AG09319 (cell line): Measurements from ENCODE around the gene KRT1.

Experiments
- DNase-seq: peaks from one replicate; pipeline ENCODE4 v3.0.0-alpha.2; 2010; ENCODE audit warnings: low read depth; ENCODE audit errors: extremely low read depth
- TF ChIP-seq, protein P1 (sequence below): IDR thresholded peaks from 2 replicates; pipeline ENCODE4 v1.5.1; 2011; ENCODE audit warnings: low read depth, mild to moderate bottlenecking, inconsistent platforms, low read length, moderate library complexity

The KRT1 gene

DNA sequence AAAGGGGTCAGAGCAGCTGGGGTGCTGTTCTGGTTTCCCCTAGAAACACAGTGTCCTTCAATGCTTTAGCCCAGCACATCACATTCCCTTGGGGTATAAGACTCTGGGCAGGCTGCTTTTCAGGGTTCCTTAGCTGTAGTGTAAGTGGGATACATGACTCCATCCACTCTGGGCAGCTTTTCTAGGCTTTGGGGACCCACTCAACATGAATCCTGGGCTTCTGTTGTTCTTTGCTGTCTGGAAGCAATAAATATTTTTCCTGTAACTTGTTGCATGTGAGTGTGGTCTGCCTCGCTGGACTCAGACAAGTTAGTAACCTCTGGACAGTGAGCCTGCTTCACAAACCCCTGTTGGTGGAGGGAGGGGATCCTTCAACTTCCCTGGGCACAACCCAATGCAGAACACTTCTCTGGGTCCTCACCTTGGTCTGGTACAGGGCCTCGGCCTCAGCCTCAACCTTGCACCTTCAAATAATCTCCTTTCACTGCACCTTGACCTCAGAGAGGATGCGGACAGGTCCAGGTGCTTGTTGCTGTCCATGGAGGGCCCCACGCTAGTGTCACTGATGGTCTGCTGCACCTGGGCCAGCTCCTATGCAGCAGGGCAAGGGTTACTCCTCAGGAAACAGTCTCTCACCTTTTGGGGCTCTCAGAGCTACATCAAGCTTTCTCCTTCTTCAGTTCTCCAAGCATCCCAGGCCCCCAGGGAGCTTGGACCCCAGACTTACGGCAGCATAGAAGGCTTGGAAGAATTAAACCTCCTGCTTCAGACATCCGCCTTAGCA is 48.3 kb downstream of the KRT1 start:
- DNase-seq, result no peak
- TF ChIP-seq, protein P1, sequence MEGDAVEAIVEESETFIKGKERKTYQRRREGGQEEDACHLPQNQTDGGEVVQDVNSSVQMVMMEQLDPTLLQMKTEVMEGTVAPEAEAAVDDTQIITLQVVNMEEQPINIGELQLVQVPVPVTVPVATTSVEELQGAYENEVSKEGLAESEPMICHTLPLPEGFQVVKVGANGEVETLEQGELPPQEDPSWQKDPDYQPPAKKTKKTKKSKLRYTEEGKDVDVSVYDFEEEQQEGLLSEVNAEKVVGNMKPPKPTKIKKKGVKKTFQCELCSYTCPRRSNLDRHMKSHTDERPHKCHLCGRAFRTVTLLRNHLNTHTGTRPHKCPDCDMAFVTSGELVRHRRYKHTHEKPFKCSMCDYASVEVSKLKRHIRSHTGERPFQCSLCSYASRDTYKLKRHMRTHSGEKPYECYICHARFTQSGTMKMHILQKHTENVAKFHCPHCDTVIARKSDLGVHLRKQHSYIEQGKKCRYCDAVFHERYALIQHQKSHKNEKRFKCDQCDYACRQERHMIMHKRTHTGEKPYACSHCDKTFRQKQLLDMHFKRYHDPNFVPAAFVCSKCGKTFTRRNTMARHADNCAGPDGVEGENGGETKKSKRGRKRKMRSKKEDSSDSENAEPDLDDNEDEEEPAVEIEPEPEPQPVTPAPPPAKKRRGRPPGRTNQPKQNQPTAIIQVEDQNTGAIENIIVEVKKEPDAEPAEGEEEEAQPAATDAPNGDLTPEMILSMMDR, result no peak

DNA sequence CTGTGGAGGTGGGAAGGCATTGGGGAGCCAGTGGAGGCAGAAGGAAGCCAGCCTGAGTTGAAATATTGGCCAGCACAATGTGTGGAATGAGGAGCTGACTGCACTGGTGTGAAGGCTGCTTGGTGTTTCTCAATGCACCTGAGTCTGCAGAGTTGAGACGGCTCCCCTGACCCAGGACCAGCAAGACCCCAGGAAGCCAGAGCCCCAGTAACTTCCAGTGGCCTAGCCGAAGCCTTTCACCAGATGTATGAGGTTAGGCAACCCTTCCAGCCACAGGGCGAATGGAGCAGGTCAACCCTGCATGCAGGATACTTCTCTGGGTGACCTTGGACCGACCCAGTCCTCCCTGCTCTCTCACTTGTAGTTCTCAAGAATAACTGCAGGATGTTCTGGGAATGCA is 48.9 kb downstream of the KRT1 start:
- no peak for DNase-seq
- TF ChIP-seq, protein P1, result no peak

DNA sequence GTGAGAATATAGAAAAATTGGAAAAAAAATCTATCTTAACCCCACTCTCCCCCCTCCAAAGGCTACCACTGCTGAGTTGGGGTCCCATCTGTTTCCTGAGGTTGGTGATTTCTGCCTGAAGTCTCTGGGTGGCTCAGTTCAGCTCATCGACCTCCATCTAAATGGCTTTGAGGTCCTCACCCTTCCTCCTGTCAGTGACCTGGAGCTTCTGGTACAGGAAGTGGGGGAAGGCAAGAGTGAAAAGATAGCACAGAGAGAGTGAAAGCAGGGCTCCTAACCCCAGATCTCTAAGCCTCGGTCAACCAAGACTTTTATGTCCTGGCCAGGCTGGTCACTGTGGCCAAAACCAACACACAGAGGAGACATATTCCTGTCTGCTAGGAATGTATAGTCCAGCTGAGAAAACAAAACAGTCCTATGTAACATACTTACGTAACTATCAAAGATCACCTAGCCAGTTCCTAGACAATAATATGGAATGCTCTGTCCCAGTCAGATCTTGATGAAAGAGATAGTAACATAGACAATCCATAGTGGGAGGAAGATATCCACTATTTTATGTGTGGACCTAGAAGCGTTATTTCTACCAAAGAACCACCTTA is 49.5 kb downstream of the KRT1 start:
- no peak for DNase-seq
- TF ChIP-seq, protein P1, result no peak

DNA sequence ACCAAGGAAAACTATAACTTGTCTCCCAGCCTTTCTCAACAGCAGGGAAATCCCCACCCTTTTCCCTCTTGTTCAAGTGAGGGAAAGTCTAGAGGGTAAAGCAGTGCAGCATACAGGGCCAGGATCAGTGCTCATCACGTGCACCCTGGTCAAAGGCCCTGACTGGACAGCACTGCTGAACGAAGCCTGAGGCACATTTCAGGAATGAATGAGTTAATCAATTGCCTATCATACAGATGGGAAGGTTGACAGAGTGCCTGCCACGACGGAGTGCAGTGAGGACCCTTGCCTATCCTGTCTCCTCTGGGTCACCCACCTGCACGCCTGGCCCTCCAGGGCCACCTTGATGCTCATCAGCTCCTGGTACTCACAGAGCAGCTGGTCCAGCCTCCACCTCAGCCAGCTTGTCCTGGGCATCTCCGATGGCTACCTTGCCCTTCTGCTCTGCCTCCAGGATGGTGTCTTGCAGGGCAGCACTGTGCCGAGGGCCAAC is 50.2 kb downstream of the KRT1 start:
- no peak for DNase-seq
- TF ChIP-seq, protein P1, result no peak

DNA sequence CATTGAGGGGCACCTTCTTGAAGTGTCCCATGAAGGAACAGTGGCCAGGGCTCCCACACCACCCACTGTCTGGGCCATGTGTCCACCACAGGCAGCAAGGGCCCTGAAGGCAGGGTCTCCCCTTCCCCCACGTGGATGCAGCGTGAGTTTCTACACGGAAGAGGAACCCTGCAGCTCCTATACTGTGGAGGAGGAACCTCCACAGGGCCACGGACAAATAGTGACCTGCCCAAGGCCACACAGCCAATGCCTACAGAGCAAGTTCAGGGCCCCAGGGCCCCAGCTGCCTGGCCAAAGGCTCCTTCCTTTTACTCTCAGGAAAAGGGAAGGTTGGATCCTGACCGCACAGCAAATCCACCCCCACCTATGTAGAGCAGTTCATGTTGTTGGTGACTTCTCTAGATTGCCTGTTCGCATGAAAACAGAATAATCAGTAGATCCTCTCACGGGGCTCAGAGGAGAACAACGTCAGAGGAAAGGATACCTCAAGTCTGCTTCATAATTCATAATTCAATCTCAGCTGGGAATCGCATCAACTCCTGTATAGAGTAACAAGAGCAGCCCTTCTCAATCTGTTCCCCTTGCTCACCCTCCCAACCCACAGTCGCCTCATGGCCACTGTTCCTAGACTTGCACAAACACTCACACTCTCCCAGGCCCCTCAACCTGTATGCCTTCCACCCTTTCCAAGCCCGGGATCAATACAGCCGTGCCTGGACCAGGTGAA is 50.8 kb downstream of the KRT1 start:
- no peak for DNase-seq
- TF ChIP-seq, protein P1, result no peak

DNA sequence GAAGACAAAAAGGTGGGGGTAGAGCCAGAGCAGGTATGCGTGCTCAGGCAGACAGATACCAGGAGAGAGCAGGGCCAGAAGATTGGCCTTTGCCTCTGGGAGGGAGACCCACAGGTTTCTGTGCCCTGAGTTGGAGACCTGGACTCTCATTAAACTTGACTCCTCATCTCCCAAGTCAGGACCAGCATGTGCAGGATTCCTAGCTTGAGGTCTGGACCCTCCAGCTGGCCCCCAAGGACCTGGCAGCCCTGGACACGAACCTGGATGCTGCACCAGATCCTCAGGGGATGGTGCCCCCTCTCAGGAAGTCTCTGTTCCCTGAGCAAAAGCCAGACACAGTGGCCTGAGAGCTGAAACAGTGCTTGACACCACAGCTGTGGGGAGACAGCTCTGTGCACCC is 51.4 kb downstream of the KRT1 start:
- no peak for DNase-seq
- TF ChIP-seq, protein P1, result no peak

DNA sequence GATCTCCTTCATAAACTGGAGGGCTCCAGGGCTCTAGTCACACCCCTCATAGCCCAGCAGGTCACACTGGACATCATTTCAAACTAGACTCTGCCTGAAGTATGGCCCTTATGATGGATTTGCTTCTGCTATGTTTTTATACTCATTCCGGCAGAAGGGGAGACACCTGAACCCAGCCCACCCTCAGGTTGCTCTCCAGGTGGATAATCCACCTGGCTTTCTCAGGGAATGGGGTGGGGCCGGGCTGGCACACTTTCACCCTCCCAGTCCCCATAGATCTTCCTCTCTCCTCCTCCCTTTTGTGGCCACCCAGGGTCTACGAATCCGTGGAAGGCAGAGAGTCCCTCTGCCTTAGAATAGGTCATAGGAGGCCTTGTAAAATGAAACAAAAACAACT is 52.1 kb downstream of the KRT1 start:
- no peak for DNase-seq
- TF ChIP-seq, protein P1, result no peak
